ENCODE results near the gene GBP1. TPM values are rescaled to one million over a fixed set of nuclear protein-coding genes. Genes with fewer than 3 reads are reported as not detected.

Gene GBP1
- total RNA-seq, 1 experiment from 2014 or later: 27.0 TPM

GRCh38 chr1:89068291-89068690 is 3.3 kb upstream of the GBP1 start:
- DNase-seq: peak; percentile 56
- Mint-ChIP-seq H3K36me3 (ENCODE audit: insufficient read depth, unreplicated experiment) (peaks cover 22% of the 10 kb centered on the region), H3K4me1 (ENCODE audit: low read depth, unreplicated experiment) (peaks cover 27% of the 10 kb centered on the region), H3K9me3 (ENCODE audit: low read depth, unreplicated experiment) (peaks cover 3% of the 10 kb centered on the region), H3K27ac (ENCODE audit: unreplicated experiment) (peak overlapping the region; percentile 20), H3K27me3 (ENCODE audit: unreplicated experiment) (no peaks in the 10 kb centered on the region), H3K4me3 (ENCODE audit: low read depth, unreplicated experiment) (no peak overlapping the region)
- TF ChIP-seq, protein P1, sequence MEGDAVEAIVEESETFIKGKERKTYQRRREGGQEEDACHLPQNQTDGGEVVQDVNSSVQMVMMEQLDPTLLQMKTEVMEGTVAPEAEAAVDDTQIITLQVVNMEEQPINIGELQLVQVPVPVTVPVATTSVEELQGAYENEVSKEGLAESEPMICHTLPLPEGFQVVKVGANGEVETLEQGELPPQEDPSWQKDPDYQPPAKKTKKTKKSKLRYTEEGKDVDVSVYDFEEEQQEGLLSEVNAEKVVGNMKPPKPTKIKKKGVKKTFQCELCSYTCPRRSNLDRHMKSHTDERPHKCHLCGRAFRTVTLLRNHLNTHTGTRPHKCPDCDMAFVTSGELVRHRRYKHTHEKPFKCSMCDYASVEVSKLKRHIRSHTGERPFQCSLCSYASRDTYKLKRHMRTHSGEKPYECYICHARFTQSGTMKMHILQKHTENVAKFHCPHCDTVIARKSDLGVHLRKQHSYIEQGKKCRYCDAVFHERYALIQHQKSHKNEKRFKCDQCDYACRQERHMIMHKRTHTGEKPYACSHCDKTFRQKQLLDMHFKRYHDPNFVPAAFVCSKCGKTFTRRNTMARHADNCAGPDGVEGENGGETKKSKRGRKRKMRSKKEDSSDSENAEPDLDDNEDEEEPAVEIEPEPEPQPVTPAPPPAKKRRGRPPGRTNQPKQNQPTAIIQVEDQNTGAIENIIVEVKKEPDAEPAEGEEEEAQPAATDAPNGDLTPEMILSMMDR (IDR thresholded peaks at IDR 0.05; ENCODE audit: unreplicated experiment): no peak
- no TSS peak for BruUV-seq (replicated peaks)
- intact Hi-C loops (cut with micrococcal nuclease; ENCODE audit: unreplicated experiment): no loop called here
- CTCF ChIA-PET: no interaction called here

GRCh38 chr1:89064632-89065031 is 376 bp downstream of the GBP1 start:
- Mint-ChIP-seq H3K27ac (ENCODE audit: unreplicated experiment) (peak overlapping the region; percentile 52), H3K27me3 (ENCODE audit: unreplicated experiment) (no peaks in the 10 kb centered on the region), H3K36me3 (ENCODE audit: insufficient read depth, unreplicated experiment) (peaks cover 22% of the 10 kb centered on the region), H3K4me3 (ENCODE audit: low read depth, unreplicated experiment) (peak overlapping the region; percentile 59), H3K9me3 (ENCODE audit: low read depth, unreplicated experiment) (no peaks in the 10 kb centered on the region), H3K4me1 (ENCODE audit: low read depth, unreplicated experiment) (peaks cover 27% of the 10 kb centered on the region)
- TSS peak; percentile 72 for BruUV-seq (replicated peaks)
- intact Hi-C loops (cut with micrococcal nuclease; ENCODE audit: unreplicated experiment): no loop called here
- CTCF ChIA-PET: interaction anchor here (0.9 to 1.1 kb wide), 2 partner anchors 9 to 17 kb away, joined by 3 read pairs; no protein-coding TSS in a partner anchor
- no peak for DNase-seq
- TF ChIP-seq, protein P1 (IDR thresholded peaks at IDR 0.05; ENCODE audit: unreplicated experiment): no peak

- H3K4me3 Mint-ChIP-seq (ENCODE audit: low read depth, unreplicated experiment): no peak overlapping the region
- no peaks in the 10 kb centered on the region for H3K9me3 Mint-ChIP-seq (ENCODE audit: low read depth, unreplicated experiment)
- peaks cover 17% of the 10 kb centered on the region for H3K36me3 Mint-ChIP-seq (ENCODE audit: insufficient read depth, unreplicated experiment)
- no TSS peak for BruUV-seq (replicated peaks)
- TF ChIP-seq, protein P1 (IDR thresholded peaks at IDR 0.05; ENCODE audit: unreplicated experiment): no peak
- intact Hi-C loops (cut with micrococcal nuclease; ENCODE audit: unreplicated experiment): no loop called here
- H3K4me1 Mint-ChIP-seq (ENCODE audit: low read depth, unreplicated experiment): peaks cover 20% of the 10 kb centered on the region
- CTCF ChIA-PET: no interaction called here
- no peaks in the 10 kb centered on the region for H3K27me3 Mint-ChIP-seq (ENCODE audit: unreplicated experiment)
- no peak for DNase-seq
- H3K27ac Mint-ChIP-seq (ENCODE audit: unreplicated experiment): no peak overlapping the region
Measured at GRCh38 chr1:89063094-89063493, 1.9 kb downstream of the GBP1 start.

DNA sequence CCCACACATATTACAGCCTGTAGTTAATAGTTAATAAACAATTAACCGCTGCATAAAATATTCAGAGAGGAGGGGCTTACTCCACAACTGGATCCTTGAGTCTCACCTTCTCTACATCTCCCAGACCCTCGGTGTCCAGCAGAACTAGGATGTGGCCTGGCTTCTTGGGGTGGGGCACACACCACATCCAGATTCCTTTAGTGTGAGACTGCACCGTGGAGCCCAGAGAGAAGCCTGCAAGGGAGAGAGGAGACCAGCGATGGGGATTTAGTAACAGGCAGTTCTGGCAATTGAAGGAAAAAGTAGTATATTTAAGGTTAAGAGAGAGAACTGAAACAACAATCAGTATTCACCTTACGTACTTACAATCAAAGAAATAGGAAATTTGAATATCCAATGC is 4.9 kb downstream of the GBP1 start:
- BruUV-seq (replicated peaks): no TSS peak
- TF ChIP-seq, protein P1 (IDR thresholded peaks at IDR 0.05; ENCODE audit: unreplicated experiment): no peak
- DNase-seq: no peak
- Mint-ChIP-seq H3K9me3 (ENCODE audit: low read depth, unreplicated experiment) (no peaks in the 10 kb centered on the region), H3K4me1 (ENCODE audit: low read depth, unreplicated experiment) (peaks cover 22% of the 10 kb centered on the region), H3K27me3 (ENCODE audit: unreplicated experiment) (no peaks in the 10 kb centered on the region), H3K4me3 (ENCODE audit: low read depth, unreplicated experiment) (no peak overlapping the region), H3K27ac (ENCODE audit: unreplicated experiment) (no peak overlapping the region), H3K36me3 (ENCODE audit: insufficient read depth, unreplicated experiment) (peaks cover 13% of the 10 kb centered on the region)
- intact Hi-C loops (cut with micrococcal nuclease; ENCODE audit: unreplicated experiment): no loop called here
- CTCF ChIA-PET: no interaction called here

Data from Calu3 (cell line).